GM23248 (cell line): Measurements from ENCODE around the gene STIL.

Experiments
- EZH2 ChIP-seq: fragments of 200-600 bp; sonication (generic); IDR thresholded peaks from 2 replicates; pipeline ENCODE4 v1.6.1; 2018; ENCODE audit warnings: antibody characterized with exemption, mild to moderate bottlenecking; ENCODE audit not compliant: insufficient read depth, poor library complexity, severe bottlenecking
- EZH2phosphoT487 ChIP-seq: fragments of 200-600 bp; sonication (generic); IDR thresholded peaks from 2 replicates; pipeline ENCODE4 v1.6.1; 2018; ENCODE audit warnings: antibody characterized with exemption, moderate library complexity, mild to moderate bottlenecking, low read depth; ENCODE audit not compliant: insufficient read depth

DNA sequence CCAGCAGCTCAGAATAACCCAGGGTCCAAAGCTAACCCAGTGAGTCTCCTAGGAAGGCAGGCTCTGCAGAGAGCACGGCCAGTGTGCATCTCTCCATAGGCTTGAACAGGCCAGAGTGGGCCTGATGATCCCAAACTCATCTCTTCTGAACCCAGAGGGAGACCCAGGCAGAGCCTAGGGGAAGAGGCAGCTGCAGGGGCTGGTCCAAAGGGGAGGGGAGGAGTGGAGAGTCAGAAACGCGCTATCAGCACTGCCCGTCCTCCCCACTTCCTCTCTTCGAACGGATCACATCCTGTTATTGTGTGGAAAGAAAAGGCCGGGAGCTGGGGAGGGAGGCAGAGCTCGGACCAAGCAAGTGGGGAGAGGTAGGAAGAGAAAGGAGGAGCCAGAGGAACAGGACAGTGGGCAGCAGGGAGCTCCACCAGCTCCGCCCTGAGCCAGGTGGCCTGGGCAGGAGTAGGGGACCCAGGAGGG is 102.1 kb downstream of the STIL start:
- no peak for TF ChIP-seq EZH2phosphoT487
- no peak for TF ChIP-seq EZH2
